Measurements from ENCODE around the gene PIGU.

DNA sequence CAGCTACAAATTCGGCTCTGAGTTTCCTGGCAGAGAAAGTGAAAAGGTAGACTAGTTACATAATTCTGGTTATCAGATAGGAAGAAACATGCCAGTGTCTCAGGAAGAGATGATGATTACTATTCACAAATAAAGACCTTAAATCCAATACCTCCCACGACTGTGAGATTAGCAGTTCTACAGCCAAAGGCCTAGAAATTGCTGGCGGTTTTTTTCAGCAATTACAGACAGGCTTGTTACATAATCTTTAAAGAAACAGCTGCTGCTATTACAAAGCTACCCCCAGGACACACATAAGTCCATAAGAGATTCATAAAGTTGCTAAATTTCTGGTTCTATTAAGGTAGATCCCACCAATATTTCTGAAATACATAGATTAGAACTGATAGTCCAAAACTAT, 40.2 kb downstream of the PIGU start:
- TF ChIP-seq, protein P1, sequence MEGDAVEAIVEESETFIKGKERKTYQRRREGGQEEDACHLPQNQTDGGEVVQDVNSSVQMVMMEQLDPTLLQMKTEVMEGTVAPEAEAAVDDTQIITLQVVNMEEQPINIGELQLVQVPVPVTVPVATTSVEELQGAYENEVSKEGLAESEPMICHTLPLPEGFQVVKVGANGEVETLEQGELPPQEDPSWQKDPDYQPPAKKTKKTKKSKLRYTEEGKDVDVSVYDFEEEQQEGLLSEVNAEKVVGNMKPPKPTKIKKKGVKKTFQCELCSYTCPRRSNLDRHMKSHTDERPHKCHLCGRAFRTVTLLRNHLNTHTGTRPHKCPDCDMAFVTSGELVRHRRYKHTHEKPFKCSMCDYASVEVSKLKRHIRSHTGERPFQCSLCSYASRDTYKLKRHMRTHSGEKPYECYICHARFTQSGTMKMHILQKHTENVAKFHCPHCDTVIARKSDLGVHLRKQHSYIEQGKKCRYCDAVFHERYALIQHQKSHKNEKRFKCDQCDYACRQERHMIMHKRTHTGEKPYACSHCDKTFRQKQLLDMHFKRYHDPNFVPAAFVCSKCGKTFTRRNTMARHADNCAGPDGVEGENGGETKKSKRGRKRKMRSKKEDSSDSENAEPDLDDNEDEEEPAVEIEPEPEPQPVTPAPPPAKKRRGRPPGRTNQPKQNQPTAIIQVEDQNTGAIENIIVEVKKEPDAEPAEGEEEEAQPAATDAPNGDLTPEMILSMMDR (IDR thresholded peaks at IDR 0.05; ENCODE audit: low read depth, low read length, poor library complexity, severe bottlenecking), result no peak
- no peak for TF ChIP-seq EZH2phosphoT487 (IDR thresholded peaks at IDR 0.05; ENCODE audit: borderline replicate concordance, low read length)

All from DOHH2 (cell line).